Measurements from ENCODE around the gene NECTIN1. TPM values are rescaled to one million over a fixed set of nuclear protein-coding genes. Genes with fewer than 3 reads are reported as not detected.

Gene NECTIN1
- total and polyA plus RNA-seq, 4 donors = 4.7 to 18.3 (median 7.3) TPM

GRCh38 chr11:119777940-119778339 lies 48.9 kb upstream of the NECTIN1 start:
- peaks cover 0 to 6% (median 0%) of the 10 kb centered on the region in 5 donors for H3K4me1 ChIP-seq (ENCODE audit: control insufficient read depth in 5 of 5, insufficient read depth in 5 of 5, low read length in 5 of 5)
- H3K4me3 ChIP-seq = no peak overlapping the region
- peaks cover 0 to 2% (median 0%) of the 10 kb centered on the region in 3 donors for H3K27me3 ChIP-seq (ENCODE audit: control insufficient read depth in 3 of 3, insufficient read depth in 3 of 3, low read length in 2 of 3)
- H3K27ac ChIP-seq (ENCODE audit: low read depth in 1 of 2, low read length in 1 of 2) = no peak overlapping the region
- H3K9me3 ChIP-seq (ENCODE audit: control insufficient read depth in 4 of 4, insufficient read depth in 3 of 4, low read length in 3 of 4) = peaks cover 0 to 2% (median 0%) of the 10 kb centered on the region in 4 donors
- no peak overlapping the region for H3K9ac ChIP-seq (ENCODE audit: insufficient read depth in 1 of 2, low read length in 2 of 2)
- TF ChIP-seq CTCF (IDR thresholded peaks at IDR 0.05; ENCODE audit: control extremely low read depth, extremely low read depth) = no peak
- DNase-seq (no peak), ATAC-seq (ENCODE audit: insufficient read depth, low FRiP score) (no peak)
- WGBS, 2 donors = 88 to 92% methylated on average over 10 of the region's 10 CpGs
- no peaks in the 10 kb centered on the region for H3K36me3 ChIP-seq (ENCODE audit: control insufficient read depth in 4 of 4, insufficient read depth in 4 of 4, low read length in 4 of 4)

GRCh38 chr11:119776651-119777050 lies 47.7 kb upstream of the NECTIN1 start:
- no peak overlapping the region for H3K27ac ChIP-seq (ENCODE audit: low read depth in 1 of 2, low read length in 1 of 2)
- H3K36me3 ChIP-seq (ENCODE audit: control insufficient read depth in 4 of 4, insufficient read depth in 4 of 4, low read length in 4 of 4) = no peaks in the 10 kb centered on the region
- H3K9me3 ChIP-seq (ENCODE audit: control insufficient read depth in 4 of 4, insufficient read depth in 3 of 4, low read length in 3 of 4) = peaks cover 0 to 2% (median 0%) of the 10 kb centered on the region in 4 donors
- no peak overlapping the region for H3K9ac ChIP-seq (ENCODE audit: insufficient read depth in 1 of 2, low read length in 2 of 2)
- ATAC-seq (ENCODE audit: insufficient read depth, low FRiP score) (no peak), DNase-seq (no peak)
- H3K4me3 ChIP-seq = no peak overlapping the region
- H3K4me1 ChIP-seq (ENCODE audit: control insufficient read depth in 5 of 5, insufficient read depth in 5 of 5, low read length in 5 of 5) = peaks cover 0 to 6% (median 0%) of the 10 kb centered on the region in 5 donors
- TF ChIP-seq CTCF (IDR thresholded peaks at IDR 0.05; ENCODE audit: control extremely low read depth, extremely low read depth) = no peak
- peaks cover 0 to 2% (median 0%) of the 10 kb centered on the region in 3 donors for H3K27me3 ChIP-seq (ENCODE audit: control insufficient read depth in 3 of 3, insufficient read depth in 3 of 3, low read length in 2 of 3)
- 46 to 58% methylated on average over 5 of the region's 5 CpGs for WGBS, 2 donors

- H3K27me3 ChIP-seq (ENCODE audit: control insufficient read depth in 3 of 3, insufficient read depth in 3 of 3, low read length in 2 of 3) = peaks cover 0 to 2% (median 0%) of the 10 kb centered on the region in 3 donors
- H3K27ac ChIP-seq (ENCODE audit: low read depth in 1 of 2, low read length in 1 of 2) = no peak overlapping the region
- peaks cover 0 to 6% (median 0%) of the 10 kb centered on the region in 5 donors for H3K4me1 ChIP-seq (ENCODE audit: control insufficient read depth in 5 of 5, insufficient read depth in 5 of 5, low read length in 5 of 5)
- H3K4me3 ChIP-seq = no peak overlapping the region
- no peaks in the 10 kb centered on the region for H3K36me3 ChIP-seq (ENCODE audit: control insufficient read depth in 4 of 4, insufficient read depth in 4 of 4, low read length in 4 of 4)
- peaks cover 0 to 2% (median 0%) of the 10 kb centered on the region in 4 donors for H3K9me3 ChIP-seq (ENCODE audit: control insufficient read depth in 4 of 4, insufficient read depth in 3 of 4, low read length in 3 of 4)
- WGBS, 2 donors = 61 to 68% methylated on average over 4 of the region's 4 CpGs
- DNase-seq = no peak
- no peak for ATAC-seq (ENCODE audit: insufficient read depth, low FRiP score)
- no peak overlapping the region for H3K9ac ChIP-seq (ENCODE audit: insufficient read depth in 1 of 2, low read length in 2 of 2)
- no peak for TF ChIP-seq CTCF (IDR thresholded peaks at IDR 0.05; ENCODE audit: control extremely low read depth, extremely low read depth)
Observed at GRCh38 chr11:119776031-119776636, 47.1 kb upstream of the NECTIN1 start.

Measured in lung (tissue), 12 donors.